Testis (tissue), 3 donors: ENCODE results near the gene NXPH2. TPM values are rescaled to one million over a fixed set of nuclear protein-coding genes. Genes with fewer than 3 reads are reported as not detected.

Experiments
- DNase-seq: peaks from one replicate; pipeline ENCODE4 v3.0.0-alpha.2; 2019
- H3K27ac ChIP-seq, 2 donors: fragments of 200-600 bp; sonication (generic); one replicate each; pipeline ENCODE4 v1.5.1; 2019
- H3K27me3 ChIP-seq: fragments of 200-600 bp; sonication (generic); one replicate; pipeline ENCODE4 v1.5.1; 2019
- H3K36me3 ChIP-seq: fragments of 200-600 bp; sonication (generic); one replicate; pipeline ENCODE4 v1.5.1; 2017; ENCODE audit warnings: low read depth; ENCODE audit errors: missing control alignments
- H3K4me1 ChIP-seq: fragments of 200-600 bp; sonication (generic); one replicate; pipeline ENCODE4 v1.5.1; 2019
- H3K4me3 ChIP-seq, 2 donors: fragments of 200-600 bp; sonication (generic); one replicate each; pipeline ENCODE4 v1.5.1; 2017 to 2019
- H3K9me3 ChIP-seq: fragments of 200-600 bp; sonication (generic); one replicate; pipeline ENCODE4 v1.5.1; 2017
- POLR2A ChIP-seq: fragments of 450-650 bp; IDR thresholded peaks from one replicate; pipeline ENCODE4 v1.6.1; 2017; ENCODE audit warnings: antibody characterized with exemption, mild to moderate bottlenecking, moderate library complexity
- WGBS, 2 donors: methylation state at CpG; one replicate each; pipeline ENCODE4 v1.1.5; 2018; 5-methylcytosine and 5-hydroxymethylcytosine counted together
- intact Hi-C: fragments of 100-400 bp; cut with DNase I; formaldehyde crosslinking; loops from one replicate; pipeline ENCODE4 v1.15.1; 2023; ENCODE audit warnings: low total_unique reads
- polyA plus RNA-seq: library from polyadenylated mRNA; stranded (reverse); fragments of 350-450 nt; fragmentation: Illumina TruSeq; extraction: RNeasy Lipid Tissue Mini Kit (QIAGEN cat#74804); gene quantifications from one replicate; pipeline ENCODE4 v1.2.3, GENCODE V29; 2014; ENCODE audit warnings: low read depth, low replicate concordance; ENCODE audit not compliant: insufficient read depth
- total RNA-seq, 2 donors: library from RNA; depleted of rRNA; stranded (reverse); fragments of >200 nt; gene quantifications; one replicate each; pipeline ENCODE4 v1.2.3, GENCODE V29; 2016
- TF ChIP-seq, protein P1 (sequence below), 3 experiments: fragments of 450-650 bp in 2 of 3; fragments of 200-600 bp in 1 of 3; sonication (generic) in 1 of 3; IDR thresholded peaks; one replicate each; pipeline ENCODE4 v1.5.1; 2016 to 2019; ENCODE audit warnings: antibody characterized with exemption in 3 of 3, mild to moderate bottlenecking in 2 of 3, moderate library complexity in 1 of 3

The NXPH2 gene
- total and polyA plus RNA-seq, 3 donors from 2014 or later: 0.63 TPM; not detected in 2

DNA sequence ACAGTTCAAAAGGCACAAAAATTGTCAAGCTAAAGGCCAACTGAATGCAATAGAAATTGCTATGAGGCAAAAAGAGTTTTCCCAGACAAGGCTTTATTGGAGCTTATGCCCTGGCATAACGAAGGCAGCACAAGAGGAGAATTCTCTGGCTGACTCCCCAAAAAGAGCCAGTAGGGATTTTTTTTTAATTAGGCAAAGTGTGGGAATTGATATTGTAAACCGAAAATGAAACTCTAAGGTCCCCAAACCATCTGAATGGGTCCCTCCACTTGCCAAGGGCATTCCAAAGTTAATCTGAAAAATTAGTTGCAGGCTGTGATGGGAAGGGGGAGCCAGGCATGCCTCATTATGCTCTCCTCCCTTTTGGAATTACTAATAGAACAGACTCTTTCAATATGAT is 159.8 kb downstream of the NXPH2 start:
- no peak for DNase-seq
- intact Hi-C loops: no loop called here
- no peaks in the 10 kb centered on the region for H3K27me3 ChIP-seq
- TF ChIP-seq, protein P1, sequence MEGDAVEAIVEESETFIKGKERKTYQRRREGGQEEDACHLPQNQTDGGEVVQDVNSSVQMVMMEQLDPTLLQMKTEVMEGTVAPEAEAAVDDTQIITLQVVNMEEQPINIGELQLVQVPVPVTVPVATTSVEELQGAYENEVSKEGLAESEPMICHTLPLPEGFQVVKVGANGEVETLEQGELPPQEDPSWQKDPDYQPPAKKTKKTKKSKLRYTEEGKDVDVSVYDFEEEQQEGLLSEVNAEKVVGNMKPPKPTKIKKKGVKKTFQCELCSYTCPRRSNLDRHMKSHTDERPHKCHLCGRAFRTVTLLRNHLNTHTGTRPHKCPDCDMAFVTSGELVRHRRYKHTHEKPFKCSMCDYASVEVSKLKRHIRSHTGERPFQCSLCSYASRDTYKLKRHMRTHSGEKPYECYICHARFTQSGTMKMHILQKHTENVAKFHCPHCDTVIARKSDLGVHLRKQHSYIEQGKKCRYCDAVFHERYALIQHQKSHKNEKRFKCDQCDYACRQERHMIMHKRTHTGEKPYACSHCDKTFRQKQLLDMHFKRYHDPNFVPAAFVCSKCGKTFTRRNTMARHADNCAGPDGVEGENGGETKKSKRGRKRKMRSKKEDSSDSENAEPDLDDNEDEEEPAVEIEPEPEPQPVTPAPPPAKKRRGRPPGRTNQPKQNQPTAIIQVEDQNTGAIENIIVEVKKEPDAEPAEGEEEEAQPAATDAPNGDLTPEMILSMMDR (IDR thresholded peaks at IDR 0.05): no peak
- TF ChIP-seq POLR2A: no peak
- H3K27ac ChIP-seq: no peak overlapping the region
- H3K9me3 ChIP-seq: no peaks in the 10 kb centered on the region
- no peak overlapping the region for H3K4me3 ChIP-seq
- no peaks in the 10 kb centered on the region for H3K36me3 ChIP-seq
- 56 to 69% methylated on average over 2 of the region's 2 CpGs for WGBS, 2 donors
- H3K4me1 ChIP-seq: no peaks in the 10 kb centered on the region
